SU-DHL-6 (cell line): ENCODE data around the gene ORC1.

Source experiments
- H2AFZ ChIP-seq: fragments of 200-600 bp; sonication (generic); 2 replicates; pipeline ENCODE4 v1.6.1; 2014; ENCODE audit warnings: low read depth, mild to moderate bottlenecking, moderate library complexity, mixed read lengths, antibody characterized with exemption, low read length; ENCODE audit not compliant: severe bottlenecking
- H3F3A ChIP-seq: fragments of 200-600 bp; shearing (Covaris generic); 2 replicates; pipeline ENCODE4 v1.6.0; 2016; ENCODE audit warnings: antibody characterized with exemption, mild to moderate bottlenecking; ENCODE audit not compliant: insufficient read depth
- H3K27ac ChIP-seq: fragments of 200-600 bp; sonication (generic); 2 replicates; pipeline ENCODE4 v1.5.1; 2016; ENCODE audit warnings: low read depth, mild to moderate bottlenecking, low read length, moderate library complexity, mixed read lengths
- H3K27me3 ChIP-seq: fragments of 200-600 bp; sonication (generic), shearing (Covaris generic); 2 replicates; pipeline ENCODE4 v1.6.0; 2014; ENCODE audit warnings: mild to moderate bottlenecking, low read length
- H3K36me3 ChIP-seq: fragments of 200-600 bp; sonication (generic); 2 replicates; pipeline ENCODE4 v1.6.1; 2014; ENCODE audit warnings: mild to moderate bottlenecking, low read length, mixed read lengths
- H3K4me2 ChIP-seq: fragments of 300-600, 200-600 bp; shearing (Covaris generic), sonication (generic); 2 replicates; pipeline ENCODE4 v1.6.0; 2014; ENCODE audit warnings: low read length, low read depth, mild to moderate bottlenecking; ENCODE audit not compliant: poor library complexity, severe bottlenecking
- H3K4me3 ChIP-seq: fragments of 200-600 bp; sonication (generic); 2 replicates; pipeline ENCODE4 v1.5.1; 2014; ENCODE audit warnings: antibody characterized with exemption, low read length, mild to moderate bottlenecking, mixed read lengths; ENCODE audit not compliant: insufficient read depth, poor library complexity, severe bottlenecking
- H3K79me2 ChIP-seq: fragments of 200-600 bp; sonication (generic); 2 replicates; pipeline ENCODE4 v1.6.1; 2014; ENCODE audit warnings: mild to moderate bottlenecking, low read length, moderate library complexity; ENCODE audit not compliant: insufficient read depth
- H3K9ac ChIP-seq: fragments of 200-600 bp; sonication (generic); 2 replicates; pipeline ENCODE4 v1.7.0; 2014; ENCODE audit warnings: mild to moderate bottlenecking, low read length
- H3K9me2 ChIP-seq: fragments of 200-600 bp; sonication (generic); replicated peaks from 2 replicates; pipeline ENCODE4 v1.6.1; 2014; ENCODE audit warnings: low read length; ENCODE audit not compliant: insufficient read depth
- H3K9me3 ChIP-seq: fragments of 200-600 bp; sonication (generic); 2 replicates; pipeline ENCODE4 v1.6.1; 2014; ENCODE audit warnings: low read length, mixed read lengths; ENCODE audit not compliant: insufficient read depth
- H4K20me1 ChIP-seq: fragments of 200-600 bp; sonication (generic); 2 replicates; pipeline ENCODE4 v1.6.1; 2014; ENCODE audit warnings: low read depth, mild to moderate bottlenecking, antibody characterized with exemption, low read length, moderate library complexity, mixed read lengths
- CTCF ChIP-seq: fragments of 200-600 bp; sonication (generic); IDR thresholded peaks from one replicate; pipeline ENCODE4 v1.5.1; 2017; ENCODE audit warnings: antibody characterized with exemption, mild to moderate bottlenecking, low read length, moderate library complexity; ENCODE audit not compliant: insufficient read depth, poor library complexity, severe bottlenecking
- EZH2phosphoT487 ChIP-seq: fragments of 200-600 bp; sonication (generic), shearing (Covaris generic); conservative IDR thresholded peaks from 2 replicates; pipeline ENCODE4 v1.6.1; 2018; ENCODE audit warnings: mild to moderate bottlenecking, antibody characterized with exemption, low read length, moderate library complexity, mixed read lengths

ORC1 gene

GRCh38 chr1:52424231-52424636 lies 20.0 kb upstream of the ORC1 start:
- H3K9me2 ChIP-seq, result no peaks in the 10 kb centered on the region
- peaks cover 40% of the 10 kb centered on the region; the same call in 1 of the 2 replicates for H3K36me3 ChIP-seq
- no peak overlapping the region for H3K4me3 ChIP-seq
- H3K4me2 ChIP-seq, result no peak overlapping the region
- H3K27ac ChIP-seq, result no peak overlapping the region
- H3F3A ChIP-seq, result peaks cover 47% of the 10 kb centered on the region
- H3K9ac ChIP-seq, result no peak overlapping the region
- no peaks in the 10 kb centered on the region for H3K27me3 ChIP-seq
- H3K79me2 ChIP-seq, result peaks cover 6% of the 10 kb centered on the region; the same call in 1 of the 2 replicates
- no peaks in the 10 kb centered on the region for H4K20me1 ChIP-seq
- no peaks in the 10 kb centered on the region for H3K9me3 ChIP-seq
- TF ChIP-seq EZH2phosphoT487, result no peak
- TF ChIP-seq CTCF, result no peak
- no peak overlapping the region for H2AFZ ChIP-seq

DNA sequence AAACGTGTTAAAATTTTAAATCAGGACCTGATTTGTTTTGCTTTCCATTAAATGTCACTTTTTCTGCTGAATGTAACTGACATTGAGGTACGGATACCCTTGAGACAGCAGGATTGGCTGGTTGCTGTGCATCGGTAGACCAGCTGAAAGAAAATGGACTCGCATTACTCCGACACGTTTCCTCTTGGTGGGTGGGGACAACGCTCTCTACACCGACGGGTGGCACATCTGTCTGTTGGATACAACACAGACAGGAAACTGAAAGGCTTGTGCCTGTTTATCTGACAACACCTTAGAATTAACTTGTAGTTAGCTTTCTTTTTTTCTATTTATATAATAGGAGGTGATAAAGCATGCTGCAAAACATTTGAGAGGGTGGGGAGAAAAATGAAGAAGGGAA lies 19.5 kb upstream of the ORC1 start:
- Histone ChIP-seq H3K9me3 (no peaks in the 10 kb centered on the region), H3K79me2 (peaks cover 6% of the 10 kb centered on the region; the same call in 1 of the 2 replicates), H3K27ac (no peak overlapping the region), H2AFZ (no peak overlapping the region), H3K9me2 (no peaks in the 10 kb centered on the region), H3K27me3 (no peaks in the 10 kb centered on the region), H4K20me1 (no peaks in the 10 kb centered on the region), H3K4me3 (no peak overlapping the region), H3K9ac (no peak overlapping the region), H3K36me3 (peaks cover 40% of the 10 kb centered on the region; the same call in 1 of the 2 replicates), H3F3A (peaks cover 47% of the 10 kb centered on the region), H3K4me2 (no peak overlapping the region)
- TF ChIP-seq CTCF, result no peak
- no peak for TF ChIP-seq EZH2phosphoT487

- H3K79me2 ChIP-seq, result peaks cover 6% of the 10 kb centered on the region; the same call in 1 of the 2 replicates
- no peak overlapping the region for H3K4me3 ChIP-seq
- H3K9me3 ChIP-seq, result no peaks in the 10 kb centered on the region
- no peak overlapping the region for H3K9ac ChIP-seq
- H2AFZ ChIP-seq, result no peak overlapping the region
- H3F3A ChIP-seq, result peaks cover 52% of the 10 kb centered on the region
- no peak overlapping the region for H3K4me2 ChIP-seq
- no peaks in the 10 kb centered on the region for H3K9me2 ChIP-seq
- H3K27me3 ChIP-seq, result no peaks in the 10 kb centered on the region
- peaks cover 45% of the 10 kb centered on the region for H3K36me3 ChIP-seq
- no peak overlapping the region for H3K27ac ChIP-seq
- TF ChIP-seq EZH2phosphoT487, result no peak
- no peak for TF ChIP-seq CTCF
- no peaks in the 10 kb centered on the region for H4K20me1 ChIP-seq
Measured at GRCh38 chr1:52423055-52423454, 18.8 kb upstream of the ORC1 start.
